Hematopoietic multipotent progenitor cell treated with erythropoietin and hydrocortisone succinate and interleukin-3 and kit ligand, for 4 days (in vitro differentiated cells): ENCODE results near the gene ZNF486.
A peak's percentile ranks its signal among the peaks of the same experiment; 100 is the strongest.
"Not testable (repeated sequence)": the region's sequence is repeated elsewhere in the genome, so short reads cannot be mapped to it uniquely, and the experiment has no call there.

ENCODE experiments used
- DNase-seq: peaks from one replicate; pipeline ENCODE4 v3.0.0-alpha.2; 2015

Gene ZNF486

GRCh38 chr19:20167020-20167644 is at the start of gene ZNF486:
Gene ZNF486, plus strand, starts transcription at chr19:20167214. Its CDS starts 117 bp downstream, at chr19:20167331.
- peak; percentile 95 for DNase-seq

GRCh38 chr19:20118064-20118839 is 48.8 kb upstream of the ZNF486 start:
- DNase-seq, result peak; percentile 0

GRCh38 chr19:20124879-20125278 is 42.1 kb upstream of the ZNF486 start:
- DNase-seq, result no peak

GRCh38 chr19:20132933-20133332 is 34.1 kb upstream of the ZNF486 start:
- not testable (repeated sequence) for DNase-seq

GRCh38 chr19:20137714-20138113 is 29.3 kb upstream of the ZNF486 start:
- not testable (repeated sequence) for DNase-seq

GRCh38 chr19:20151617-20152145 is 15.3 kb upstream of the ZNF486 start:
- DNase-seq, result no peak

- DNase-seq, result not testable (repeated sequence)
Observed at GRCh38 chr19:20152506-20152905, 14.5 kb upstream of the ZNF486 start.

GRCh38 chr19:20153281-20153680 is 13.7 kb upstream of the ZNF486 start:
- no peak for DNase-seq

GRCh38 chr19:20154636-20155035 is 12.4 kb upstream of the ZNF486 start:
- DNase-seq, result no peak

- peak; percentile 58 for DNase-seq
Observed at GRCh38 chr19:20162821-20163220, 4.2 kb upstream of the ZNF486 start.

- DNase-seq, result no peak
Observed at GRCh38 chr19:20164456-20164855, 2.6 kb upstream of the ZNF486 start.

- no peak for DNase-seq
Observed at GRCh38 chr19:20165971-20166592, 932 bp upstream of the ZNF486 start.

GRCh38 chr19:20167651-20168122 is 673 bp downstream of the ZNF486 start:
- DNase-seq, result no peak

- no peak for DNase-seq
Observed at GRCh38 chr19:20171285-20171684, 4.3 kb downstream of the ZNF486 start.

GRCh38 chr19:20175848-20176247 is 8.8 kb downstream of the ZNF486 start:
- DNase-seq, result not testable (repeated sequence)

- not testable (repeated sequence) for DNase-seq
Observed at GRCh38 chr19:20179956-20180355, 12.9 kb downstream of the ZNF486 start.

- no peak for DNase-seq
Observed at GRCh38 chr19:20182222-20182785, 15.3 kb downstream of the ZNF486 start.

GRCh38 chr19:20186174-20186573 is 19.2 kb downstream of the ZNF486 start:
- DNase-seq, result no peak

GRCh38 chr19:20197747-20198146 is 30.7 kb downstream of the ZNF486 start:
- DNase-seq, result no peak

- no peak for DNase-seq
Observed at GRCh38 chr19:20209051-20209450, 42.0 kb downstream of the ZNF486 start.

- DNase-seq, result not testable (repeated sequence)
Observed at GRCh38 chr19:20214366-20214765, 47.4 kb downstream of the ZNF486 start.

- not testable (repeated sequence) for DNase-seq
Observed at GRCh38 chr19:20221605-20222004, 54.6 kb downstream of the ZNF486 start.

GRCh38 chr19:20233105-20233504 is 66.1 kb downstream of the ZNF486 start:
- no peak for DNase-seq
